Lower lobe of right lung (tissue), 2 donors: ENCODE results near the gene GPR89B. TPM values are rescaled to one million over a fixed set of nuclear protein-coding genes. Genes with fewer than 3 reads are reported as not detected.
"Not testable (repeated sequence)": the region's sequence is repeated elsewhere in the genome, so short reads cannot be mapped to it uniquely, and the experiment has no call there.

Experiments
- ATAC-seq, 2 donors: fragments of 200-7000 bp; cut with Tn5 transposase; one replicate each; pipeline ENCODE4 v1.9.1; 2020 to 2022; ENCODE audit warnings: mild to moderate bottlenecking in 2 of 2, moderate library complexity in 2 of 2
- DNase-seq: peaks from one replicate; pipeline ENCODE4 v3.0.0-alpha.2; 2020
- H3K27ac ChIP-seq: fragments of 200-600 bp; one replicate; pipeline ENCODE4 v1.8.0; 2022
- H3K27me3 ChIP-seq: fragments of 200-600 bp; one replicate; pipeline ENCODE4 v1.8.0; 2022; ENCODE audit warnings: low read depth
- H3K36me3 ChIP-seq: fragments of 200-600 bp; one replicate; pipeline ENCODE4 v1.8.0; 2022; ENCODE audit warnings: mild to moderate bottlenecking
- H3K4me1 ChIP-seq: fragments of 200-600 bp; one replicate; pipeline ENCODE4 v1.8.0; 2022
- H3K4me3 ChIP-seq: fragments of 200-600 bp; one replicate; pipeline ENCODE4 v1.8.0; 2022; ENCODE audit warnings: mild to moderate bottlenecking
- H3K9me3 ChIP-seq: fragments of 200-600 bp; one replicate; pipeline ENCODE4 v1.8.0; 2022
- intact Hi-C: fragments of 100-400 bp; cut with DNase I; formaldehyde crosslinking; loops from one replicate; pipeline ENCODE4 v1.11.0; 2022
- total RNA-seq: library from RNA; stranded (reverse); fragmentation: NEBNext Ultra II Directional; extraction: Animal tissue kit (Norgen Biotek cat#: 25700); gene quantifications from one replicate; pipeline ENCODE4 v1.2.1, GENCODE V29; 2021
- donor health status: DM: no; HTN: yes; CAD: no; lungs with severe emphysema.

Gene GPR89B
- total RNA-seq, 1 donor from 2014 or later: 9.8 TPM

DNA sequence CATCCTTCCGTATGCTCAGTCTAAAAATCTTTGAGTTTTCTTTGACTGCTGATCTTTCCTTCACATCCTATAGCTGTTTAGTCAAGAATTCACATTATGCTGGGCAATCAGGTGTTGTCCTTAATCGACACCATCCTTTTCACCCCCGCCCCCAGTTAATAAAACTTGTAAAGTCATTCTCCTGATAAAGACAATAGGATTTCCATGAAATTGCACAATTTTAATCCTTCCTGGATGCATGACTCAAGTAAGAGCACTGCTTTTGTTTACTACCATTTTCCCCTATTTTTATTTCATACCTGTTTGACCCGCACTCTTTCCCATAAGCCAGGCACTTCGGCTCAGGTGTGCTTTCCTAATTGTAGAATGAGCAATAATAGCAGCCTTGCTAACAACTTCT is 96.7 kb downstream of the GPR89B start:
- H3K27me3 ChIP-seq, H3K4me1 ChIP-seq, H3K9me3 ChIP-seq, DNase-seq, intact Hi-C loops, H3K36me3 ChIP-seq, ATAC-seq, H3K27ac ChIP-seq, H3K4me3 ChIP-seq: not testable (repeated sequence)

DNA sequence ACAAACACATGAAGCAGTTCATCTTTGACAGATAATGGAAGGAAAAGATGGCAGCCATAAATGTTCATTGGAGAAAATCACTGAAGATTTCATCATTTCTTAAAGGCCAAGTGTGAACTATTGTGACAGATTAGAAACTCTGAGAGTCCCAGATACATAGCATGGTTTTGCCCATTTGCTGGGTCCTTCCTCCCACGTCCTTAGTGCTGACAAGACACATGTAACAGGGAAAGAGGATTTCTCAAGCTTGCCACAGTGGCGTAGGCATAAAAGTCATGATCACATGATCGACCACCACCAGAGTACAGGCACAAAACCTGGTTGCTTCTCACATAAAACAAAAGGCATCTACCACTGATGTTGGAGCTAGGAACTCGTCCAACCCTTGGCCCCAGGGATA is 98.8 kb downstream of the GPR89B start:
- H3K4me3 ChIP-seq, DNase-seq, H3K9me3 ChIP-seq, intact Hi-C loops, H3K4me1 ChIP-seq, H3K36me3 ChIP-seq, H3K27ac ChIP-seq, H3K27me3 ChIP-seq: not testable (repeated sequence)
- peak in 1 of 2 donors; percentile 35 for ATAC-seq

DNA sequence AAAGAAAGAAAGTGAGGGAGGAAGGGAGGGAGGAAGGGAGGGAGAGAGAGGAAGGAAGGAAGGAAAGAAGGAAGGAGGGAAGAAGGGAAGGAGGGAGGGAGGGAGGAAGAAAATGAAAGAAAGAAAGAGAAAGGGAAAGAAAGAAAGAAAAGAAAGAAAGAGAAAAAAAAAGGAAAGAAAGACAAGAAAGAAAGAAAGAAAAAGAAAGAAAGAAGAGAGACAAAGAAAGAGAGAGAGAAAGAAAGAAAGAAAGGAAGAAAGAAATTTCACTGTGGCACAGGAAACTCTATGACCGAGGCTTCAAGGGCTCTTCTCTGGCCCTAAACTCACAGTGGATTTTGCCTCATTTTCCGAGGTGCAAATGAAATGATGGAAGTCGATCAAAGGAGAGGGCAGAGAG is 104.0 kb downstream of the GPR89B start:
- H3K27me3 ChIP-seq, intact Hi-C loops, ATAC-seq, H3K4me1 ChIP-seq, H3K4me3 ChIP-seq, H3K9me3 ChIP-seq, H3K36me3 ChIP-seq, DNase-seq, H3K27ac ChIP-seq: not testable (repeated sequence)

DNA sequence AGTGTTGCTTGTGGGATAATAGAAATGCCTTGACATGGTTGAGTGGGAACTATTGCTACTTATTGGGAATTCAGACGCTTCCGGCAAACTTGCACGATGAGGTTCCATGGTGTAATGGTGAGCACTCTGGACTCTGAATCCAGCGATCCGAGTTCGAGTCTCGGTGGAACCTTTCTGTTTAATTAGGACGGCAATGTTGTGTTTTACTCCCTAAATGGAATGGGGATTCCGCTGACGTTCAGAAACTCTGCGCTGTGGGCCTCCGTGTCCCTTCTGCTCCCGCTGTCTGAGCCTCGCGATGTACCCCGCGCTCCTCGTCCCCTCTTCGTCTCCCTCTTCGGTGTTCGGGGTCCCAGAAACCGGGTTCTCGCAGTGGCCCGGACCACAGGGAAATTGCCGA is 104.5 kb downstream of the GPR89B start:
- H3K36me3 ChIP-seq, H3K27me3 ChIP-seq, H3K4me3 ChIP-seq, H3K4me1 ChIP-seq, intact Hi-C loops, H3K9me3 ChIP-seq, H3K27ac ChIP-seq, DNase-seq: not testable (repeated sequence)
- ATAC-seq: peak; percentile 51 to 74

DNA sequence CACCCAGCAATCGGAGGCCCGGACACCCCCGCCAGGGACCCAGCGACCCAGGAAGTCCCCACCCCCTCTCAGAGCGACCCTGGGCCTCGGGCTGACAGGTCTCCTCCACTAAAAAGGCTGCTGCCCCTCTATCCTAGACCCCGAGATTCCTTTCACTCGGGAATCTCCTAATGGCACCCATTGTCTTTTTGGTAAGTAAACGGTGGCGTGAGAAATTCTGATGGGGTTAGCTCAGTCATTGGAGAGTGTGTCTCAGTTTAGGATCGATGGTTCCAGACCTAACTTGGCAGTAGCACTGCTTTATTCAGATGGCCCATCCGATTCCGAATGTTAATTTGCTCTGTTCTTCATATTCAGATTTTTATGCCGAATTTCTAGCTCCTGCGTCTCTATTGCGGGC is 104.9 kb downstream of the GPR89B start:
- H3K27ac ChIP-seq, H3K4me3 ChIP-seq, H3K36me3 ChIP-seq, intact Hi-C loops, H3K4me1 ChIP-seq, H3K27me3 ChIP-seq, H3K9me3 ChIP-seq, DNase-seq: not testable (repeated sequence)
- ATAC-seq: peak in 1 of 2 donors; percentile 34

DNA sequence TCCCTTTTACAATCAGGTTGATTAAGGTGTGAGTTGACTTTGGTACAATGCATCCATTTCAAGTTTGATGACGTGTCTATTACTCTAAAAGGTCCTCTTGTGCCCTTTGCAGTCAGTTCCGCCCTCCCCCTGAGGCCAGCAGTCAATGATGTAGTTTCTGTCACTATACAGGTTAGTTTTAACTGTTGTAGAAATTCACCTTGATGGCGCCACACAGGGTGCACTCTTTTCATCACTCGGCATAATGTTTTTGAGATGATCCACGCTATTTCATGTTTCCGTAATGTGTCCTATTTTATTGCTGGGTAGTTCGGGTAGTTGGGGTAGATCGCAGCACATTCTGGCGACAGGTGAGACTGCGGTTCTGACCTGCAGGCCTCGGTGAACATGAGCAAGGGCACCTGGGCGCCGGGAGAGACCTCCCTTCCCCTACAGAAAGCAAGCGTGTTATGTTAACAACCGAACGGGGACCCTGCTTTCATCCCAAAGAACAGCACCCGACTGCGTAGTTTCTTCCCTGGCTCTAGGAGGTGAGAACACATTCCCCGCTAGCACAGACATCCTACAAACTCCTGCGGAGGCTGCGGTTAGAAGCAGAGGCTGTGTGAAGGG is 109.7 kb downstream of the GPR89B start:
- H3K27ac ChIP-seq, H3K27me3 ChIP-seq, DNase-seq, H3K36me3 ChIP-seq, intact Hi-C loops, H3K9me3 ChIP-seq, H3K4me1 ChIP-seq: not testable (repeated sequence)
- peak overlapping the region; percentile 37 for H3K4me3 ChIP-seq
- ATAC-seq: peak; percentile 26 to 31

DNA sequence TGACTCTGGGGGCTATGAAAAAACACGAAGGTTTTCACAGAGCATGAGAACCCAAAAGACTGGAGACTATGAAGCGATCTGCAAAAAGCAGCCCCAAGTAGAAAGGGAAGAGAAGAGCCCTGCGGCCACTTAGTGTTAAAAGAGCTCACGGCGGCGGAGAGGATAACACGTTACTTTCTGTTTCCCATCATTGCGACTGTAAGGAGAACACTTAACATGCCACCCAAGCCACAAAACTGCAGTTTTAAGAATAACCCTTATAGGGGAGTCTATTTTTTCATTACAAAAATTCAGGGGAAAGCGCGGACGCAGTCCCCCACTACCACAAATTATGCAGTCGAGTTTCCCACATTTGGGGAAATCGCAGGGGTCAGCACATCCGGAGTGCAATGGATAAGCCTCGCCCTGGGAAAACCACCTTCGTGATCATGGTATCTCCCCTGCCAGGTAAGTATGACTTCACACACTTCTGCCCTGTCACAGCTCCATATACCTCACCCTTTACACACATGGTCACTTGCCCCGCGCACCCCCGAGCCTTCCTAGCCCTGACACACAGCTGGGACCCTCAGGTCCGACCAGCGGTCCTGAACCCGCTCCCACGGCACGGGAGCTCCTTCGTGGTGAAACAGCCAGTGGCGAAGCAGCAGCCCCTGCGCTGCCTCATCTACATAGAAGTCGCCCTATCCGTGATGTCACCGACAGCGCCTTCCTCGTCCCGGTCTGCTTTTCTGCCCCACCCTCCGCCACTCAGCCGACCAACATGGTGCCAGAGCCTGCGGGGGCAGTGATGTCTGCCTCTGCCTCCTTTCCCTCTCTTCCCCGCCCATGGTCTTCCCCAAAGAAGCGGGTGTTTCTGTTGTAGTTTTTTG is 110.5 kb downstream of the GPR89B start:
- H3K36me3 ChIP-seq, H3K9me3 ChIP-seq, DNase-seq, H3K4me1 ChIP-seq, intact Hi-C loops, H3K27me3 ChIP-seq: not testable (repeated sequence)
- H3K4me3 ChIP-seq: peak overlapping the region; percentile 37
- ATAC-seq: peak; percentile 95
- peak overlapping the region; percentile 72 for H3K27ac ChIP-seq

Other genes with a start within 250 kb of the GPR89B start
- gene GJA5, start 167.8 kb upstream of the GPR89B start, total RNA-seq: 44.5 TPM
- gene GJA8, start 25.6 kb upstream of the GPR89B start, total RNA-seq: not detected
- gene NBPF11, start 223.9 kb downstream of the GPR89B start, total RNA-seq: 12.4 TPM